Stimulated activated CD4-positive, alpha-beta T cell treated with anti-CD3 and anti-CD28 coated beads, TNF-alpha, amount 100 ng/mL, for 48 hours (primary cell): ENCODE measurements around the gene RPL7A.
"Not testable (repeated sequence)": the region's sequence is repeated elsewhere in the genome, so short reads cannot be mapped to it uniquely, and the experiment has no call there.

Experiments
- DNase-seq, 3 donors: peaks; one replicate each; pipeline ENCODE4 v3.0.0-alpha.2; 2020; ENCODE audit warnings: low read depth in 3 of 3

The RPL7A gene

GRCh38 chr9:133387680-133388079 lies 39.7 kb downstream of the RPL7A start:
- DNase-seq = no peak

GRCh38 chr9:133389025-133389557 lies 41.1 kb downstream of the RPL7A start:
- no peak for DNase-seq

- DNase-seq = no peak
Observed at GRCh38 chr9:133389562-133389961, 41.5 kb downstream of the RPL7A start.

- DNase-seq = no peak
Observed at GRCh38 chr9:133390713-133391112, 42.7 kb downstream of the RPL7A start.

- not testable (repeated sequence) for DNase-seq
Observed at GRCh38 chr9:133391449-133391848, 43.4 kb downstream of the RPL7A start.

GRCh38 chr9:133392308-133392707 lies 44.3 kb downstream of the RPL7A start:
- not testable (repeated sequence) for DNase-seq

- DNase-seq = no peak
Observed at GRCh38 chr9:133393399-133393798, 45.4 kb downstream of the RPL7A start.

- no peak for DNase-seq
Observed at GRCh38 chr9:133394687-133395271, 46.8 kb downstream of the RPL7A start.

GRCh38 chr9:133396952-133397351 lies 48.9 kb downstream of the RPL7A start:
- DNase-seq = no peak

- no peak for DNase-seq
Observed at GRCh38 chr9:133397370-133397769, 49.4 kb downstream of the RPL7A start.

- no peak for DNase-seq
Observed at GRCh38 chr9:133397895-133398294, 49.9 kb downstream of the RPL7A start.

- no peak for DNase-seq
Observed at GRCh38 chr9:133400292-133400691, 52.3 kb downstream of the RPL7A start.
